CD4-positive, CD25-positive, alpha-beta regulatory T cell (primary cell): ENCODE data around the gene SLC6A4. TPM values are rescaled to one million over a fixed set of nuclear protein-coding genes. Genes with fewer than 3 reads are reported as not detected.
"Not testable (repeated sequence)": the region's sequence is repeated elsewhere in the genome, so short reads cannot be mapped to it uniquely, and the experiment has no call there.

Experiments used
- ATAC-seq, 2 donors: fragments of 150-1000 bp; cut with Tn5 transposase; one replicate each; pipeline ENCODE4 v1.10.0; 2021; ENCODE audit warnings: low read depth in 2 of 2, moderate number of reproducible peaks in 2 of 2, moderate library complexity in 1 of 2
- DNase-seq, 3 donors: peaks; one replicate each; pipeline versions ENCODE4 v3.0.0 to v3.0.0-alpha.2; 2012 to 2022; ENCODE audit warnings: mixed read lengths in 1 of 3
- H3K27ac ChIP-seq: one replicate; pipeline ENCODE4 v1.7.0; 2013; ENCODE audit warnings: mild to moderate bottlenecking, low read length; ENCODE audit not compliant: insufficient read depth, poor library complexity, severe bottlenecking
- H3K27me3 ChIP-seq: one replicate; pipeline ENCODE4 v1.7.0; 2013; ENCODE audit warnings: low read length; ENCODE audit not compliant: control insufficient read depth, insufficient read depth
- H3K36me3 ChIP-seq: one replicate; pipeline ENCODE4 v1.7.0; 2013; ENCODE audit warnings: mild to moderate bottlenecking, low read length, moderate library complexity; ENCODE audit not compliant: control insufficient read depth, insufficient read depth
- H3K4me1 ChIP-seq: 2 replicates; pipeline ENCODE4 v1.7.0; 2013; ENCODE audit warnings: mild to moderate bottlenecking, low read length; ENCODE audit not compliant: insufficient read depth, control insufficient read depth, poor library complexity, severe bottlenecking
- H3K4me3 ChIP-seq: one replicate; pipeline ENCODE4 v1.7.0; 2013; ENCODE audit warnings: low read depth, mild to moderate bottlenecking, low read length, moderate library complexity
- H3K9me3 ChIP-seq, 2 experiments: 1 replicate in 1 of 2; 2 replicates in 1 of 2; pipeline ENCODE4 v1.7.0; 2013; ENCODE audit warnings: low read length in 2 of 2, mild to moderate bottlenecking in 1 of 2, moderate library complexity in 1 of 2; ENCODE audit not compliant: control insufficient read depth in 2 of 2
- H3K27ac Mint-ChIP-seq, 3 donors: one replicate each; pipeline ENCODE4 v1.8.0; 2020 to 2022; ENCODE audit warnings: mild to moderate bottlenecking in 3 of 3, mixed read lengths in 3 of 3, moderate library complexity in 2 of 3
- H3K27me3 Mint-ChIP-seq: one replicate; pipeline ENCODE4 v1.8.0; 2022; ENCODE audit warnings: mild to moderate bottlenecking, mixed read lengths
- H3K36me3 Mint-ChIP-seq: one replicate; pipeline ENCODE4 v1.8.0; 2020; ENCODE audit warnings: mixed read lengths
- H3K4me1 Mint-ChIP-seq, 4 donors: one replicate each; pipeline ENCODE4 v1.8.0; 2020 to 2022; ENCODE audit warnings: mixed read lengths in 4 of 4, mild to moderate bottlenecking in 1 of 4
- H3K4me3 Mint-ChIP-seq, 4 donors: one replicate each; pipeline ENCODE4 v1.8.0; 2020 to 2022; ENCODE audit warnings: mild to moderate bottlenecking in 4 of 4, mixed read lengths in 4 of 4, moderate library complexity in 3 of 4
- H3K9me3 Mint-ChIP-seq, 7 donors: one replicate each; pipeline ENCODE4 v1.8.0; 2020 to 2022; ENCODE audit warnings: mixed read lengths in 7 of 7, mild to moderate bottlenecking in 3 of 7, moderate library complexity in 2 of 7
- polyA plus RNA-seq, 4 donors: library from polyadenylated mRNA; unstranded; fragments of 300-500 nt; fragmentation: Illumina TruSeq; gene quantifications; one replicate each; pipeline ENCODE4 v1.2.3, GENCODE V29; 2021
- total RNA-seq: library from RNA; stranded (reverse); gene quantifications from one replicate; pipeline ENCODE4 v1.2.3, GENCODE V29; 2022

SLC6A4 gene
- total and polyA plus RNA-seq, 5 donors from 2014 or later, result 0.24 to 0.25 TPM; not detected in 3

DNA sequence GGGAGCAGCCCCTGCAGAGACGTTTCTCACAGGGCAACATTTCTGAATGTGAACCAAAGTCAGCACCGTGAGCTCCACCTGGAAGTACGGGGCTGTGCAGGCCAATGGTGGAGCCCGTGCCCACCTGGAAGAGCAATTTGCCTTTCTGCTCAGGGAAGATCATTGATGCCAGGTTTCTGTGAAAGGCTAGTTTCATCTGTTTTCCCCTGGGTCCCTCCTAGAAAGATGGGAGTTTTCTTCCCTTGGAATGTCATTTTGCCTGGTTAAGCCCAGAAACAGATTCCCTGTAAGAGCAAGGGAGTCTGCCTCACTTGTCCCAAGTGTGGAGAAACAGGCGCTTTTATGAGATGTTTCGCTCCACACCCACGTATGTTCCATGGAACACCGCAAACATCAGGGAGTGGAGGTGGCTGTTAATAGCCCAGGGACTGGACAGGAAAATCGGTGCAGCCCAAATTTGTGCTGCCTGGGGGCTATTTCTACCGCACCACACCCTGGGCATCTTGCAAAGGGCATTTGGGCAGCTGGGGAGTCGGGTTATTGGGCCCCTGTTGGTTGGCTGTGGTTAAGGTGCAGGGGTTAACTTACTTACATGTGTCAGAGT is 2.6 kb downstream of the SLC6A4 start:
- H3K27ac ChIP-seq, result no peak overlapping the region
- DNase-seq (no peak), ATAC-seq (no peak)
- Mint-ChIP-seq H3K4me1 (peaks cover 5 to 22% (median 8%) of the 10 kb centered on the region in 4 donors), H3K4me3 (peak overlapping the region in 1 of 4 donors; percentile 48), H3K36me3 (no peaks in the 10 kb centered on the region), H3K9me3 (peaks cover 0 to 4% (median 0%) of the 10 kb centered on the region in 7 donors), H3K27ac (no peak overlapping the region), H3K27me3 (peaks cover 42% of the 10 kb centered on the region)
- H3K36me3 ChIP-seq, result no peaks in the 10 kb centered on the region
- H3K4me3 ChIP-seq, result no peak overlapping the region
- peaks cover 19% of the 10 kb centered on the region for H3K4me1 ChIP-seq
- H3K9me3 ChIP-seq, result no peaks in the 10 kb centered on the region
- peaks cover 29% of the 10 kb centered on the region for H3K27me3 ChIP-seq

GRCh38 chr17:30232015-30232823 is 3.3 kb downstream of the SLC6A4 start:
- no peak for ATAC-seq
- Mint-ChIP-seq H3K9me3 (peaks cover 0 to 4% (median 0%) of the 10 kb centered on the region in 7 donors), H3K4me1 (peaks cover 5 to 15% (median 7%) of the 10 kb centered on the region in 4 donors), H3K27ac (no peak overlapping the region), H3K36me3 (no peaks in the 10 kb centered on the region), H3K27me3 (peaks cover 35% of the 10 kb centered on the region), H3K4me3 (no peak overlapping the region)
- Histone ChIP-seq H3K27me3 (peaks cover 29% of the 10 kb centered on the region), H3K4me3 (no peak overlapping the region), H3K4me1 (peaks cover 19% of the 10 kb centered on the region), H3K27ac (no peak overlapping the region), H3K9me3 (no peaks in the 10 kb centered on the region), H3K36me3 (no peaks in the 10 kb centered on the region)
- no peak for DNase-seq

- Histone ChIP-seq H3K27ac (no peak overlapping the region), H3K36me3 (no peaks in the 10 kb centered on the region), H3K9me3 (no peaks in the 10 kb centered on the region), H3K4me3 (no peak overlapping the region), H3K27me3 (peaks cover 21% of the 10 kb centered on the region), H3K4me1 (peaks cover 9% of the 10 kb centered on the region)
- peaks cover 26% of the 10 kb centered on the region for H3K27me3 Mint-ChIP-seq
- H3K27ac Mint-ChIP-seq, result no peak overlapping the region
- no peak overlapping the region for H3K4me3 Mint-ChIP-seq
- ATAC-seq (no peak), DNase-seq (no peak)
- H3K4me1 Mint-ChIP-seq, result peaks cover 0 to 9% (median 7%) of the 10 kb centered on the region in 4 donors
- H3K9me3 Mint-ChIP-seq, result peaks cover 0 to 2% (median 0%) of the 10 kb centered on the region in 7 donors
- no peaks in the 10 kb centered on the region for H3K36me3 Mint-ChIP-seq
Observed at GRCh38 chr17:30230596-30231125, 4.8 kb downstream of the SLC6A4 start.

DNA sequence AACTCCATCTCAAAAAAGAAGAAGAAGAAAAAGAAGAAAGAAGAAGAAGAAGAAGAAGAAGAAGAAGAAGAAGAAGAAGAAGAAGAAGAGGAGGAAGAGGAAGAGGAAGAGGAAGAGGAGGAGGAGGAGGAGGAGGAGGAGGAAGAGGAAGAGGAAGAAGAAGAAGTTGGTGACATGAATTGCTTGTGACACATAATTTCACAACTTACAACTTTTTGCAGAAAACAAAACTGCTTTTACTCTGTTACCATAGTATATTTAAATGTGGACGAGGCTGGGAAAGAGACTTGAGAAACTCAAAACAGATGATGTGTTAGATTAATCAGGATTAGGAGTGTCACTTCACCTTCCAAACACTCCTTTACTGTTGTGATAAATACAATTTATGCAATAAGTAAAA is 5.5 kb downstream of the SLC6A4 start:
- not testable (repeated sequence) for H3K4me1 Mint-ChIP-seq, H3K4me3 ChIP-seq, H3K9me3 ChIP-seq, H3K36me3 Mint-ChIP-seq, H3K36me3 ChIP-seq, H3K27ac Mint-ChIP-seq, H3K4me3 Mint-ChIP-seq, H3K4me1 ChIP-seq, H3K9me3 Mint-ChIP-seq, DNase-seq, ATAC-seq, H3K27ac ChIP-seq
- peaks cover 21% of the 10 kb centered on the region for H3K27me3 ChIP-seq
- H3K27me3 Mint-ChIP-seq, result peaks cover 24% of the 10 kb centered on the region

- peaks cover 14% of the 10 kb centered on the region for H3K27me3 Mint-ChIP-seq
- H3K4me1 Mint-ChIP-seq, result no peaks in the 10 kb centered on the region
- Histone ChIP-seq H3K4me1 (no peaks in the 10 kb centered on the region), H3K9me3 (no peaks in the 10 kb centered on the region), H3K4me3 (no peak overlapping the region), H3K27me3 (peaks cover 13% of the 10 kb centered on the region), H3K36me3 (no peaks in the 10 kb centered on the region), H3K27ac (no peak overlapping the region)
- DNase-seq, result no peak
- no peaks in the 10 kb centered on the region for H3K36me3 Mint-ChIP-seq
- no peak overlapping the region for H3K4me3 Mint-ChIP-seq
- ATAC-seq, result no peak
- H3K9me3 Mint-ChIP-seq, result peaks cover 0 to 2% (median 0%) of the 10 kb centered on the region in 7 donors
- no peak overlapping the region for H3K27ac Mint-ChIP-seq
Observed at GRCh38 chr17:30229012-30229411, 6.5 kb downstream of the SLC6A4 start.

DNA sequence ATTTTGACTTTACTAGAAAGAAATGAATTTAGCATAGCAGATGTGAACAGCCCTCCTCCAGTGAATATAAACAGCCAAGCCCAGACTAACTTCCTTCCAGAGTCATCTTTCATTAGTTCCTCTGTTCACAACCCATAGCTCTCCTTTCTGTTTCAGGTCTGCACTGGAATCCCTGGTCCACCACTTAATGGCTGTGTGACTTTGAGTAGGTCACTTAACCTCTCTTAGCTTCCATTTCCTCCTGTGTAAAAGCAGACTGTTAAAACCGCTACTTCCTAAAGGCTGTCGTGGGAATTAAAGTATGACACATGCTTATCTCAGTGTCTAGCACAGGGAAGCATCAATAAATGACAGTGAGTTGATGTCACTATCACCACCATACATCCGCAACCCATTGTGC is 7.5 kb downstream of the SLC6A4 start:
- Mint-ChIP-seq H3K9me3 (peaks cover 0 to 2% (median 0%) of the 10 kb centered on the region in 7 donors), H3K36me3 (no peaks in the 10 kb centered on the region), H3K4me3 (no peak overlapping the region), H3K27ac (peak overlapping the region in 1 of 3 donors; percentile 39), H3K4me1 (no peaks in the 10 kb centered on the region), H3K27me3 (peaks cover 12% of the 10 kb centered on the region)
- Histone ChIP-seq H3K27ac (no peak overlapping the region), H3K4me3 (no peak overlapping the region), H3K36me3 (no peaks in the 10 kb centered on the region), H3K9me3 (no peaks in the 10 kb centered on the region), H3K4me1 (no peaks in the 10 kb centered on the region), H3K27me3 (peaks cover 7% of the 10 kb centered on the region)
- DNase-seq (no peak), ATAC-seq (no peak)

DNA sequence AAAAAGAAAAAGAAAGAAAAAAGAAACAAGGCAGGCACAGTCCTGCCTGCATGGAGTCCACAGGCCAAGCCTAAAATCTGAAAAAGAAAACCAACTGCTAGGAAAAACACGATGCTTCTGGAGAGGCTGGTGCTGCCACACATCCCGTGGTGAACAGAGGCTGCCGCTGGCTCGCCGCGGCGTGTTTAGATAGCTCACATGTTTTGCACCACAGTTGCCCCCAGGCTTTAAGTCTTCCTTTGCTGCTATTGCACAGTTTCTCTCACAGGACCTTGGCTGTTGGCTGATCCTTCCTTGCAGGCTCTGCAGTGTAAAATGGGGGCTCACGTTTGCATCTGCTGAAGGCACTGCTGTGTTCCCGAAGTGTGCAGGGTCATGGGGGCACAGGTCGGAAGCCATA is 8.6 kb downstream of the SLC6A4 start:
- Histone ChIP-seq H3K27ac (no peak overlapping the region), H3K36me3 (no peaks in the 10 kb centered on the region), H3K4me1 (no peaks in the 10 kb centered on the region), H3K4me3 (no peak overlapping the region), H3K27me3 (peaks cover under 1% of the 10 kb centered on the region), H3K9me3 (no peaks in the 10 kb centered on the region)
- no peaks in the 10 kb centered on the region for H3K36me3 Mint-ChIP-seq
- no peak for DNase-seq
- no peak overlapping the region for H3K27ac Mint-ChIP-seq
- H3K4me3 Mint-ChIP-seq, result no peak overlapping the region
- H3K9me3 Mint-ChIP-seq, result no peaks in the 10 kb centered on the region
- H3K27me3 Mint-ChIP-seq, result peaks cover 6% of the 10 kb centered on the region
- ATAC-seq, result no peak
- H3K4me1 Mint-ChIP-seq, result peaks cover 0 to 2% (median 0%) of the 10 kb centered on the region in 4 donors
